KOPT-K1 (cell line): ENCODE measurements around the gene SMAD6.

Experiments
- H3K27ac ChIP-seq: fragments of 200-600 bp; sonication (generic); 2 replicates; pipeline ENCODE4 v1.5.1; 2016; ENCODE audit warnings: antibody characterized with exemption, mild to moderate bottlenecking, low read depth, low read length; ENCODE audit not compliant: poor library complexity, severe bottlenecking
- H3K36me3 ChIP-seq: fragments of 200-600 bp; sonication (generic); 2 replicates; pipeline ENCODE4 v1.5.1; 2017; ENCODE audit warnings: antibody characterized with exemption, mild to moderate bottlenecking, low read length, moderate library complexity; ENCODE audit not compliant: insufficient read depth
- H3K9me3 ChIP-seq: fragments of 200-600 bp; sonication (generic); 2 replicates; pipeline ENCODE4 v1.5.1; 2017; ENCODE audit warnings: antibody characterized with exemption, low read length, mild to moderate bottlenecking; ENCODE audit not compliant: insufficient read depth, poor library complexity, severe bottlenecking

The SMAD6 gene

GRCh38 chr15:66733976-66734375 lies 31.9 kb downstream of the SMAD6 start:
- Histone ChIP-seq H3K36me3 (peaks cover 37% of the 10 kb centered on the region; the same call in 1 of the 2 replicates), H3K27ac (no peak overlapping the region), H3K9me3 (no peaks in the 10 kb centered on the region)

- H3K27ac ChIP-seq: no peak overlapping the region
- H3K9me3 ChIP-seq: no peaks in the 10 kb centered on the region
- peaks cover 36% of the 10 kb centered on the region for H3K36me3 ChIP-seq
Measured at GRCh38 chr15:66734961-66735908, 33.2 kb downstream of the SMAD6 start.

GRCh38 chr15:66735909-66736305 lies 33.9 kb downstream of the SMAD6 start:
- Histone ChIP-seq H3K27ac (no peak overlapping the region), H3K9me3 (no peaks in the 10 kb centered on the region), H3K36me3 (peaks cover 33% of the 10 kb centered on the region)

- Histone ChIP-seq H3K9me3 (no peaks in the 10 kb centered on the region), H3K27ac (peak overlapping the region; percentile 33), H3K36me3 (peaks cover 41% of the 10 kb centered on the region)
Measured at GRCh38 chr15:66737243-66738010, 35.4 kb downstream of the SMAD6 start.

GRCh38 chr15:66738116-66738515 lies 36.1 kb downstream of the SMAD6 start:
- no peaks in the 10 kb centered on the region for H3K9me3 ChIP-seq
- no peak overlapping the region for H3K27ac ChIP-seq
- peaks cover 41% of the 10 kb centered on the region for H3K36me3 ChIP-seq

- Histone ChIP-seq H3K9me3 (no peaks in the 10 kb centered on the region), H3K36me3 (peaks cover 40% of the 10 kb centered on the region), H3K27ac (no peak overlapping the region)
Measured at GRCh38 chr15:66738595-66738994, 36.6 kb downstream of the SMAD6 start.

- Histone ChIP-seq H3K27ac (peak overlapping the region; percentile 9), H3K36me3 (peaks cover 36% of the 10 kb centered on the region), H3K9me3 (no peaks in the 10 kb centered on the region)
Measured at GRCh38 chr15:66739287-66739686, 37.3 kb downstream of the SMAD6 start.

- Histone ChIP-seq H3K36me3 (peaks cover 25% of the 10 kb centered on the region), H3K27ac (no peak overlapping the region), H3K9me3 (no peaks in the 10 kb centered on the region)
Measured at GRCh38 chr15:66740802-66741201, 38.8 kb downstream of the SMAD6 start.

GRCh38 chr15:66741646-66742045 lies 39.6 kb downstream of the SMAD6 start:
- Histone ChIP-seq H3K9me3 (no peaks in the 10 kb centered on the region), H3K36me3 (peaks cover 28% of the 10 kb centered on the region), H3K27ac (no peak overlapping the region)

- Histone ChIP-seq H3K27ac (no peak overlapping the region), H3K9me3 (no peaks in the 10 kb centered on the region), H3K36me3 (peaks cover 30% of the 10 kb centered on the region)
Measured at GRCh38 chr15:66742286-66742685, 40.2 kb downstream of the SMAD6 start.

GRCh38 chr15:66743204-66743603 lies 41.2 kb downstream of the SMAD6 start:
- Histone ChIP-seq H3K36me3 (peaks cover 22% of the 10 kb centered on the region), H3K9me3 (no peaks in the 10 kb centered on the region), H3K27ac (peak overlapping the region; percentile 14)

- H3K36me3 ChIP-seq: peaks cover 22% of the 10 kb centered on the region
- H3K27ac ChIP-seq: peak overlapping the region; percentile 61
- no peaks in the 10 kb centered on the region for H3K9me3 ChIP-seq
Measured at GRCh38 chr15:66743703-66744536, 41.9 kb downstream of the SMAD6 start.

GRCh38 chr15:66744610-66745279 lies 42.7 kb downstream of the SMAD6 start:
- Histone ChIP-seq H3K9me3 (no peaks in the 10 kb centered on the region), H3K27ac (peak overlapping the region; percentile 61), H3K36me3 (peaks cover 22% of the 10 kb centered on the region)

- H3K27ac ChIP-seq: peak overlapping the region; percentile 61
- no peaks in the 10 kb centered on the region for H3K9me3 ChIP-seq
- H3K36me3 ChIP-seq: peaks cover 16% of the 10 kb centered on the region; the same call in 1 of the 2 replicates
Measured at GRCh38 chr15:66745530-66746230, 43.6 kb downstream of the SMAD6 start.
